Measurements from ENCODE around the gene RIC1.
"Not testable (repeated sequence)": the region's sequence is repeated elsewhere in the genome, so short reads cannot be mapped to it uniquely, and the experiment has no call there.

Gene RIC1, protein sequence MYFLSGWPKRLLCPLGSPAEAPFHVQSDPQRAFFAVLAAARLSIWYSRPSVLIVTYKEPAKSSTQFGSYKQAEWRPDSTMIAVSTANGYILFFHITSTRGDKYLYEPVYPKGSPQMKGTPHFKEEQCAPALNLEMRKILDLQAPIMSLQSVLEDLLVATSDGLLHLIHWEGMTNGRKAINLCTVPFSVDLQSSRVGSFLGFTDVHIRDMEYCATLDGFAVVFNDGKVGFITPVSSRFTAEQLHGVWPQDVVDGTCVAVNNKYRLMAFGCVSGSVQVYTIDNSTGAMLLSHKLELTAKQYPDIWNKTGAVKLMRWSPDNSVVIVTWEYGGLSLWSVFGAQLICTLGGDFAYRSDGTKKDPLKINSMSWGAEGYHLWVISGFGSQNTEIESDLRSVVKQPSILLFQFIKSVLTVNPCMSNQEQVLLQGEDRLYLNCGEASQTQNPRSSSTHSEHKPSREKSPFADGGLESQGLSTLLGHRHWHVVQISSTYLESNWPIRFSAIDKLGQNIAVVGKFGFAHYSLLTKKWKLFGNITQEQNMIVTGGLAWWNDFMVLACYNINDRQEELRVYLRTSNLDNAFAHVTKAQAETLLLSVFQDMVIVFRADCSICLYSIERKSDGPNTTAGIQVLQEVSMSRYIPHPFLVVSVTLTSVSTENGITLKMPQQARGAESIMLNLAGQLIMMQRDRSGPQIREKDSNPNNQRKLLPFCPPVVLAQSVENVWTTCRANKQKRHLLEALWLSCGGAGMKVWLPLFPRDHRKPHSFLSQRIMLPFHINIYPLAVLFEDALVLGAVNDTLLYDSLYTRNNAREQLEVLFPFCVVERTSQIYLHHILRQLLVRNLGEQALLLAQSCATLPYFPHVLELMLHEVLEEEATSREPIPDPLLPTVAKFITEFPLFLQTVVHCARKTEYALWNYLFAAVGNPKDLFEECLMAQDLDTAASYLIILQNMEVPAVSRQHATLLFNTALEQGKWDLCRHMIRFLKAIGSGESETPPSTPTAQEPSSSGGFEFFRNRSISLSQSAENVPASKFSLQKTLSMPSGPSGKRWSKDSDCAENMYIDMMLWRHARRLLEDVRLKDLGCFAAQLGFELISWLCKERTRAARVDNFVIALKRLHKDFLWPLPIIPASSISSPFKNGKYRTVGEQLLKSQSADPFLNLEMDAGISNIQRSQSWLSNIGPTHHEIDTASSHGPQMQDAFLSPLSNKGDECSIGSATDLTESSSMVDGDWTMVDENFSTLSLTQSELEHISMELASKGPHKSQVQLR (N-terminal part only)

DNA sequence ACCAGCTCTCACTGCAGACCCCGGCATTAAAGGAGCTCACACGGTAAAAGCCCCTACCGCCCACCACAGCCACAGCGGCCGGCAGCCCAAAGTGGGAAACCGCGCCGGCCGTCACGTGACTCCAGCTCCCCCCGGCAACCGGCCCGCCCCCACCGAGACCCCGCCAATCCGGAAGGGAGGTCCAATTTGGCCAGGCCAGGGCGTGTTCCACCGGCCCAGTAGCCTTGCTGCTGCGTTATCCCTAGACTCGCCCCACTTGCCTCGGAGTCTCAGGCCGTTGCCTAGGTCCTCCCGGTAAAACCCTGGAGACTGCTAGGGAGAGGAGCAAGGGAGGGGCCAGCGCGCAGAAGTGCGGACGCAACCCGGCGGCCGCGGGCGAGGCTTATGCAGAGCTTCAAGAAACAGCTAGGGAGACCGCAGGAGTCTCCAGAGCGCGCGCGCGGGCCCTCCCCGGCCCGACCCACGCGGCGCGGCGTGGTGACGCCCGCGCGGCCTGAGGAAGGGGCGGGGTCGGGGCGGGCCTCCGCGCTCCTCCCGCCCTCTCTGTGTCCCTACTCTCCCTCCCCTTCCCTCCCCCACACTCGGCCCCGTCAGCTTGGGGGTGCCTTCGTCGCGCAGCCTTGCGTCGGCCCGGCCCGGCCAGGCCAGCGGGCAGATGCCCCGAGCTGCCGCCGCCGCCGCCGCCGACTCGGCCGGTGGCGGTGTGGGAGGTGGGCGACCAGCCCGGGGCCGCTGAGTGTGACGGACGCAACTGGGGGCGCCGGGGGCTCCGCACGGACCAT is at the start of gene RIC1:
RIC1 (plus strand) TSS at position 578 of the 782 bp plus-strand sequence; CDS start at position 781, 203 bp downstream.
- H3K4me3 ChIP-seq (ENCODE audit: low read length) = peak within 1 kb of the TSS; percentile 89
- no peak for TF ChIP-seq ZNF274 (IDR thresholded peaks at IDR 0.05; ENCODE audit: low read depth, low read length)

DNA sequence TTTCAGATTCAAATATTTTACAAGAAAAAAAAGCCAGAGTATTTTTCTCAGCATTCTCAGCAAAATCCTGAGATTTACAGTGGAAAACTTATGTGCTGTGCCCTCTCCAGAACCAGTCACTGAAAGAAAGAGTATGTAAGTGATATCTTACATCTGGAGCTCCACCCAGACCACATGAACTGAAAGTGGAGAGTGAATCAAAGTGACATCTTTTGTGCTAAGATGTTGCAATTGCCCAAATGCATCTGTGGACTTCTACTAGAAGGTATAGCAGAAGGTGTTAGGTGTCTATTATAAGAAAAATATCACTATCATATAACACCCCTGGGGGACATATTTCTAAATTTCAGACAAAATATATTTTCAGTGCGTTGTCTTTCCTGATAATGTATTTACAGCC is 49.0 kb upstream of the RIC1 start:
- H3K4me3 ChIP-seq (ENCODE audit: low read length) = no peak overlapping the region
- no peak for TF ChIP-seq ZNF274 (IDR thresholded peaks at IDR 0.05; ENCODE audit: low read depth, low read length)

DNA sequence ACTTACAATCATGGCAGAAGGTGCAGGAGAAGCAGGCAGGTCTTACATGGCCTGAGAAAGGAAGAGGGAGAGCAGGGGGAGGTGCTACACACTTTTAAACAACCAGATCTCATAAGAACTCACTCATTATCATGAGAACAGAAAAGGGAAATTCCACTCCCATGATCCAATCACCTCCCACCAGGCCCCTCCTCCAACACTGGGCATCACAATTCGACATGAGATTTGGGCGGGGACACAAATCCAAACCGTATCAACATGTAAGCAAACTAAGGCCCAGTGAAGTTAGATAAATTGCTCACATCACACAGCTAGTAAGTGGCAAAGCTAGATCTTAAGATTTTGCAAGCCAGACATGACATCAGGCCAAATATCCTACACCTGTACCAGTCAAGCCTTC is 48.3 kb upstream of the RIC1 start:
- TF ChIP-seq ZNF274 (IDR thresholded peaks at IDR 0.05; ENCODE audit: low read depth, low read length) = no peak
- no peak overlapping the region for H3K4me3 ChIP-seq (ENCODE audit: low read length)

DNA sequence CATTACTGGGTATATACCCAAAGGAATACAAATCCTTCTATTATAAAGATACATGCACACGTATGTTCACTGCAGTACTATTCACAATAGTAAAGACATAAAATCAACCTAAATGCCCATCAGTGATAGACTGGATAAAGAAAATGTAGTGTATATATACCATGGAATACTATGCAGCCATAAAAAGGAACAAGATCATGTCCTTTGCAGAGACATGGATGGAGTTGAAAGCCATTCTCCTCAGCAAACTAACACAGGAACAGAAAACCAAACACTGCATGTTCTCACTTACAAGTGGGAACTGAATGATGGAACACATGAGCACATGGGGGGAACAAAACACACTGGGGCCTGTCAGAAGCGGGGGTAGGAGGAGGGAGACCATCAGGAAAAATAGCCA is 47.2 kb upstream of the RIC1 start:
- H3K4me3 ChIP-seq (ENCODE audit: low read length) = not testable (repeated sequence)

DNA sequence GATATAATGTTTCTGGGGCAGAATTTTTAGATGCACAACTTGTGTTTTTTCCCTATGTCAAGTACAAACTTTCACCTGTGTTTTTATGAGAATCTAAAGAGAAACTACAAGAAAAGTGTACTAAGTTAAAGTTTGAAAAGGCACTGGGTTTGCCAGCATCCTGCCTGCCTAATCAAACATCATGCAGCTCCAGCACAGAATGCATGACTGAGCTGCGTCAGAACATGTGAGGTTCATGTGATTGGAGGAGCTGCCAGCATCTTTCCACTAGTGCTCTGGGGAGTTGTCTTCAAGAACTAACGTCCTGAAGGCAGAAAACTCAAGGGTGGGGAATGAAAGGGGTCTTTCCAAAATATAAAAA is 46.1 kb upstream of the RIC1 start:
- no peak for TF ChIP-seq ZNF274 (IDR thresholded peaks at IDR 0.05; ENCODE audit: low read depth, low read length)
- no peak overlapping the region; the same call in 1 of the 2 replicates for H3K4me3 ChIP-seq (ENCODE audit: low read length)

DNA sequence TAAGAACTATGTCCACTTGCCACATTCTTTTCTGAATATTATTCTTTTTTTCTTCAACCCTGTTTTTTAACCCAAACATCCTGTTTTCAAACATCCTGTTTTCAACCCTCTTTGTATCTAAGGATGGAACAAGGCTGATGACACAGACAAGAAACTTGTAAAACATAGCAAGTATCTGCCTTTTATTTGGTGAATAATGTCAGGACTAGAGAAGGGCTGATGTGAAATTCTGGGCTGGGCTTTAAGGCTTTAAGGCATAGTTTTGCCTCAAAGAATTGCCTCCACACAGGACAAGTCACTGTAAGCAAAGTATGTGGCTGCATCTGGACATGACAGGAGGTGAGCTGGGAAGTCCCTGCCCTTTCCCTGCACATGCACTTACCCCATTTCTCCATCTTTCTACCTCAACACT is 42.5 kb upstream of the RIC1 start:
- H3K4me3 ChIP-seq (ENCODE audit: low read length) = no peak overlapping the region
- no peak for TF ChIP-seq ZNF274 (IDR thresholded peaks at IDR 0.05; ENCODE audit: low read depth, low read length)

DNA sequence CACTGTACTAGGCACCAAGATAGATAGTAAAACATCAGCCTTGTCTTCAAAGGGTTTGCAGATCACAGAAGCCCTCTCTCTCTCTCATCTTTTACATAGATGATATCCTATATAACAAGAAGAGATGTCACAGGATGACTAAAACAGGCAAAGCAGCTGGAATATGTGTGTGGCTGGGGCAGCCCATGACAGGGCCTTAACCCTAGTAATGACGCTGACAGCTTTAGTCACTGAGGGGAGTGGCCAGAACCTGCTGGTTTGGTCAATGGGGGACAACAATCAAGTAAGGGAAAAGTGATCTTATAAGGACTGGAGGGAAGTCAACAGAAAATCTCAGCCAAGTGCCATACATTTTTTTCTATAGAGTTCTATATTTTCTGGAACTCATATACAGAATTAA is 41.9 kb upstream of the RIC1 start:
- TF ChIP-seq ZNF274 (IDR thresholded peaks at IDR 0.05; ENCODE audit: low read depth, low read length) = no peak
- H3K4me3 ChIP-seq (ENCODE audit: low read length) = no peak overlapping the region

DNA sequence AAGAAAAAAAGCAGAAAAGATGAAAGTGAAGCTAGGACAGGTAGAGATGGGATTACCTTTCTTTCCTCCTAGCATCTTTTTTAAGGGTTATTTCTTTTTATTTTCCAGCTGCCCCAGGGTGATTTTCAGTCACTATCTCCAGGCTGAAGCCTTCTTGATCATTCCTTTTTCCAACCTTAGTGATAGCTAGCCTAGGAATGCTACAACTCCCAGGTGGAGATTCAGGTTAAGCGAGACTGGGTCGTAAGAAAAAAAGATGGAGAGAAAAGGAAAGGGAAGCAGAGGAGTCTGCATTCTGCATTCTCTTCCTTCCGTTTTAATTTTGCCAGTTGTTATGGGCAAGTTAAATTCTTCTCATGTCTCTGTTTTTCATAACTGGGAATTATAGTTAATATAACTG is 36.7 kb upstream of the RIC1 start:
- no peak for TF ChIP-seq ZNF274 (IDR thresholded peaks at IDR 0.05; ENCODE audit: low read depth, low read length)
- H3K4me3 ChIP-seq (ENCODE audit: low read length) = no peak overlapping the region

DNA sequence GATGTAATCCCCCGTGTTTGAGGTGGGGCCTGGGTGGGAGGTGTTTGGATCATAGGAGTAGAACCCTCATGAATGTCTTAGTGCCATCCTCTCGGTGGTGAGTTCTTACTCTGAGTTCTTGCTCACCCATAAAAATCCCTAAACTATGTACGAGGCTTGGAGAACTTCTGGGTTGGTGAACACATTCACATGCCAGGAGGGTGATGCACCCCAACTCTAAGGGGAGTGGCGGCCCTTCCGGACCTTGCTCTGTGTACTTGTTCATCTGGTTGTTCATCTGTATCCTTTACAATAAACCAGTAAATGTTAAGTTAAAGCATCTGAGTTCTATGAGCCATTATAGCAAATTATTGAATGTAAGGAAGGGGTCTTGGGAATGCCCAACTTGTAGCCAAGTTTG is 36.0 kb upstream of the RIC1 start:
- no peak overlapping the region for H3K4me3 ChIP-seq (ENCODE audit: low read length)
- TF ChIP-seq ZNF274 (IDR thresholded peaks at IDR 0.05; ENCODE audit: low read depth, low read length) = no peak

DNA sequence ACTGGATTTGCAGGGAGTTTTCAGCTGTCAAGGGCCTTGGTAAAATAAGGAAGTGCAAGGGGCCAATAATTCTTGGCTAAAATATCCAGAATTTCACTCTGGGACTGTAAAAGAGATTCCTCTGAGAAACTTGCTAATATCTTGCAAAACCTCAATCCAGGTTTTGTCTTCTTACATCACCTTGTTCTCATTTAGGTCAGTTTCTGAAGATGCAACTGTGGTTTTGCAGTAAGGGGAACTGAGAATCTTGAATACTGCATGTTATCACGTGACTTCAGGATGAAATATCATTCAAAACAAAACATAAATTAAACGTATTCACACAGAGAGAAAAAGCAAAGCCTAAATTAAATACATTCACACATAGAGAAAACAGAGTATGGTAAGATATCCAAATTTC is 35.0 kb upstream of the RIC1 start:
- peak overlapping the region; percentile 2; the same call in 1 of the 2 replicates for H3K4me3 ChIP-seq (ENCODE audit: low read length)
- TF ChIP-seq ZNF274 (IDR thresholded peaks at IDR 0.05; ENCODE audit: low read depth, low read length) = no peak

DNA sequence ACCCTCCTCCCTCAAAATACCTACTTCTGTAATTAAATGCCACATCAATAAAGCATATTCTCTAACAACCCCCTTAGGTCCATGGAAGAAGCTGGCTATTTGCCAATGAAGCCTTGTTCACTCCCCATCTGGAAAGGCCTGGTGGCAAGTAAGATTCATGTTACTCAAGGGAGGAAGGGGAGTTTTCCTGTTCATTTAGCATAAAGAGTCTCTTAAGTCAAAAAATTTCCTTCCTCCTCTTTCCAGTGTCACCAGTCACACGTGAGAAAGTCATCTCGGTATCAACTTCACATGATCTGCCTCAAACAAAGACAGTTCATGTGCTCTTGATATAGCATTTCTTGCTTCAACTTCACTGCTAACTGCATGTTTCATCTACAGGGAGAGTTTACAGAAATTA is 32.7 kb upstream of the RIC1 start:
- TF ChIP-seq ZNF274 (IDR thresholded peaks at IDR 0.05; ENCODE audit: low read depth, low read length) = no peak
- no peak overlapping the region for H3K4me3 ChIP-seq (ENCODE audit: low read length)

DNA sequence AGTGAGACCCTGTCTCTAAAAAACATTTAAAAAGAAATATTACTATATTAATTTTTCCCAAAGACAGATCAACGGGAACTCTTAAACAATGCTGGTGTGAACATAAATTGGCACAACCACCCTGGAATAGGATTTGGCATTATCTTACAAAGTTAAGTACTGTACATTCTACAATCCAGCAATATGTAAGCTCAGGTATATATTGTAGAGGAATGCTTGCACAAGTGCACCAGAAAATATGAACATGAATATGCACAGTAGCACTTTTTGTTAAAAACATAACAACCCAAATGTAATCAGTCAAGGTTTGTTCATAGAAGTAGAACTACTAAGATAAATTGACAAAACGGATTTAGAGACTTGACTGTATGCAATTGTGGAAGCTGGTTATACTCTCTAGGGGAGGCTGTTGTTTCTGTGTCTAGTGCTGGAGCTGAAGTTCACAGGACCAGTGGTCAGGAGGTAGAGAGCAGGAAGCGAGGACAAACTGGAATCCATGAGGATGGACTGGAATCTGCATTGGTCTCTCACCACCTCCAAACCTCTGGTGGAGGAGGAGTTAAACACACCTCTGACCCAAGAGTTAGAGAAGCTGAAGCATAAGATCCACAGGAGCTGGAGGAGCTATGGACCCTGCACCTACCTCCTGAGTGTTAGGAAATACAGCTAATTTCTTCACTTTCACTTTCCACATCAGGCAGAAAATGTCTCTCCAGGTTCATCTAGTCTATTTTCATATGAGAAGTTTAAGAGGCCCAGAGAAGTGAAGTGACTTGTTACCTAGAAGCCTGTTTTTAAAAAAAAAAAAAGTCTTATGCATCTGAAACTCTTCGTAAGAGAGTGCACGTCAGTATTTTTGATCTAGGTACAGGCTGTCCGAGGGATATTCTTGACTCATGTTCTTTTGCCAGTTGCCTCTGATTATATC is 20.3 kb upstream of the RIC1 start:
- peak overlapping the region; percentile 65 for H3K4me3 ChIP-seq (ENCODE audit: low read length)

DNA sequence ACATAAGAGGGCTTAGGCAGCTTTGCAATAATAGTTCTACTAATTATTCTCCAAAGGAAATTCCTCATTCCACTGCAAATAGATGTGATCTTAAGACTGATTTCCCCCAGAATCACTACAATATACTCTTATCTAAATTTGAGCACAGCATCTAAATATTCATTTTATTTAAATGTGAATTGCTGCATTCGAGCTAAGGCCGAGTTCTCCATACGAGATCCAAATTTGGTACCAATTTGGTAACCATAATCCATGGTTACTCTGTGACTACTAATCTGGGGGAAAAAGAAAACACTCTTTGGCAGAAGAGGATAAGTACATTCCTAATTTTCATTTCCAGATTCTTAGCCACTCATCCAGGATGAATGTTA is 19.7 kb upstream of the RIC1 start:
- peak overlapping the region; percentile 65; the same call in 1 of the 2 replicates for H3K4me3 ChIP-seq (ENCODE audit: low read length)

More for the DNA sequence above, 20.3 kb upstream of the RIC1 start:
- TF ChIP-seq ZNF274 (IDR thresholded peaks at IDR 0.05; ENCODE audit: low read depth, low read length) = no peak

More for the DNA sequence above, 19.7 kb upstream of the RIC1 start:
- TF ChIP-seq ZNF274 (IDR thresholded peaks at IDR 0.05; ENCODE audit: low read depth, low read length) = no peak
